Ishikawa (cell line): Measurements from ENCODE around the gene CEP128.

Source experiments
- EGR1 ChIP-seq: IDR thresholded peaks from 2 replicates; pipeline ENCODE4 v1.6.1; 2012
- RAD21 ChIP-seq: IDR thresholded peaks from 2 replicates; pipeline ENCODE4 v1.6.1; 2012; ENCODE audit warnings: low read depth
- REST ChIP-seq: IDR thresholded peaks from 2 replicates; pipeline ENCODE4 v1.6.1; 2012; ENCODE audit warnings: low read depth, mild to moderate bottlenecking
- USF1 ChIP-seq: IDR thresholded peaks from 2 replicates; pipeline ENCODE4 v1.6.1; 2012

GRCh38 chr14:80768646-80769045 is 172.9 kb downstream of the CEP128 start:
- TF ChIP-seq USF1 (no peak), RAD21 (no peak), EGR1 (no peak), REST (no peak)
